Measurements from ENCODE around the gene PRPF40B.

The PRPF40B gene

GRCh38 chr12:49666176-49666575, 42.8 kb downstream of the PRPF40B start:
- Histone ChIP-seq H3K79me1 (ENCODE audit: low read length) (peaks cover 9% of the 10 kb centered on the region), H2AK5ac (ENCODE audit: low read length) (no peak overlapping the region), H3K4ac (ENCODE audit: low read depth, low read length) (no peak overlapping the region), H3K56ac (ENCODE audit: low read length) (no peak overlapping the region), H2BK15ac (replicated peaks; ENCODE audit: low read depth) (no peak overlapping the region), H3K79me2 (ENCODE audit: control insufficient read depth, insufficient read depth, low read length) (no peaks in the 10 kb centered on the region), H3K9ac (ENCODE audit: low read length) (no peak overlapping the region), H4K8ac (ENCODE audit: low read depth, low read length) (no peak overlapping the region), H3K18ac (ENCODE audit: low read length) (no peak overlapping the region), H3K4me3 (ENCODE audit: low read length) (no peak overlapping the region), H3K4me2 (ENCODE audit: low read length) (no peak overlapping the region), H3K27ac (ENCODE audit: low read depth, low read length) (no peak overlapping the region), H2BK120ac (ENCODE audit: low read depth, low read length) (no peak overlapping the region), H3K23ac (ENCODE audit: low read length) (no peak overlapping the region), H2BK5ac (ENCODE audit: low read length) (no peak overlapping the region), H3K36me3 (ENCODE audit: control insufficient read depth, insufficient read depth, low read length) (no peaks in the 10 kb centered on the region), H4K5ac (ENCODE audit: low read length) (no peak overlapping the region), H3K27me3 (ENCODE audit: insufficient read depth, low read length, poor library complexity) (no peaks in the 10 kb centered on the region), H3K4me1 (ENCODE audit: control insufficient read depth, low read depth, low read length) (peaks cover 15% of the 10 kb centered on the region)
- WGBS (ENCODE audit: extremely low coverage, insufficient coverage, low lambda C conversion rate) = no CpG with 5 or more reads among the region's 4 CpGs
- no peak for DNase-seq

- no peak for DNase-seq
- Histone ChIP-seq H3K79me2 (ENCODE audit: control insufficient read depth, insufficient read depth, low read length) (no peaks in the 10 kb centered on the region), H3K4me3 (ENCODE audit: low read length) (no peak overlapping the region), H4K8ac (ENCODE audit: low read depth, low read length) (no peak overlapping the region), H3K4ac (ENCODE audit: low read depth, low read length) (no peak overlapping the region), H2BK120ac (ENCODE audit: low read depth, low read length) (no peak overlapping the region), H3K18ac (ENCODE audit: low read length) (no peak overlapping the region), H3K23ac (ENCODE audit: low read length) (no peak overlapping the region), H3K27ac (ENCODE audit: low read depth, low read length) (no peak overlapping the region), H3K36me3 (ENCODE audit: control insufficient read depth, insufficient read depth, low read length) (no peaks in the 10 kb centered on the region), H2BK5ac (ENCODE audit: low read length) (no peak overlapping the region), H3K56ac (ENCODE audit: low read length) (no peak overlapping the region), H3K4me1 (ENCODE audit: control insufficient read depth, low read depth, low read length) (peaks cover 12% of the 10 kb centered on the region), H2BK15ac (replicated peaks; ENCODE audit: low read depth) (no peak overlapping the region), H2AK5ac (ENCODE audit: low read length) (no peak overlapping the region), H4K5ac (ENCODE audit: low read length) (no peak overlapping the region), H3K9ac (ENCODE audit: low read length) (no peak overlapping the region), H3K4me2 (ENCODE audit: low read length) (no peak overlapping the region), H3K27me3 (ENCODE audit: insufficient read depth, low read length, poor library complexity) (no peaks in the 10 kb centered on the region), H3K79me1 (ENCODE audit: low read length) (peaks cover 14% of the 10 kb centered on the region)
- WGBS (ENCODE audit: extremely low coverage, insufficient coverage, low lambda C conversion rate) = no CpG with 5 or more reads among the region's 2 CpGs
Measured at GRCh38 chr12:49667325-49668090, 44.1 kb downstream of the PRPF40B start.

GRCh38 chr12:49669796-49670195, 46.4 kb downstream of the PRPF40B start:
- H3K9ac ChIP-seq (ENCODE audit: low read length) = no peak overlapping the region
- WGBS (ENCODE audit: extremely low coverage, insufficient coverage, low lambda C conversion rate) = no CpG with 5 or more reads among the region's 4 CpGs
- H3K23ac ChIP-seq (ENCODE audit: low read length) = no peak overlapping the region
- no peaks in the 10 kb centered on the region for H3K36me3 ChIP-seq (ENCODE audit: control insufficient read depth, insufficient read depth, low read length)
- H3K4me1 ChIP-seq (ENCODE audit: control insufficient read depth, low read depth, low read length) = peaks cover 12% of the 10 kb centered on the region
- no peak overlapping the region for H2BK15ac ChIP-seq (replicated peaks; ENCODE audit: low read depth)
- H2AK5ac ChIP-seq (ENCODE audit: low read length) = no peak overlapping the region
- no peak overlapping the region for H2BK5ac ChIP-seq (ENCODE audit: low read length)
- H2BK120ac ChIP-seq (ENCODE audit: low read depth, low read length) = no peak overlapping the region
- peaks cover 4% of the 10 kb centered on the region for H3K79me2 ChIP-seq (ENCODE audit: control insufficient read depth, insufficient read depth, low read length)
- no peak overlapping the region for H3K4ac ChIP-seq (ENCODE audit: low read depth, low read length)
- DNase-seq = no peak
- peaks cover 22% of the 10 kb centered on the region for H3K79me1 ChIP-seq (ENCODE audit: low read length)
- no peak overlapping the region for H4K5ac ChIP-seq (ENCODE audit: low read length)
- H3K27me3 ChIP-seq (ENCODE audit: insufficient read depth, low read length, poor library complexity) = no peaks in the 10 kb centered on the region
- H3K27ac ChIP-seq (ENCODE audit: low read depth, low read length) = no peak overlapping the region
- H4K8ac ChIP-seq (ENCODE audit: low read depth, low read length) = no peak overlapping the region
- no peak overlapping the region for H3K4me3 ChIP-seq (ENCODE audit: low read length)
- H3K4me2 ChIP-seq (ENCODE audit: low read length) = no peak overlapping the region
- no peak overlapping the region for H3K56ac ChIP-seq (ENCODE audit: low read length)
- H3K18ac ChIP-seq (ENCODE audit: low read length) = no peak overlapping the region

- Histone ChIP-seq H2BK5ac (ENCODE audit: low read length) (no peak overlapping the region), H3K4me1 (ENCODE audit: control insufficient read depth, low read depth, low read length) (peaks cover 10% of the 10 kb centered on the region), H3K27me3 (ENCODE audit: insufficient read depth, low read length, poor library complexity) (no peaks in the 10 kb centered on the region), H4K8ac (ENCODE audit: low read depth, low read length) (no peak overlapping the region), H3K18ac (ENCODE audit: low read length) (no peak overlapping the region), H2BK120ac (ENCODE audit: low read depth, low read length) (no peak overlapping the region), H3K56ac (ENCODE audit: low read length) (no peak overlapping the region), H3K79me1 (ENCODE audit: low read length) (peaks cover 22% of the 10 kb centered on the region), H3K79me2 (ENCODE audit: control insufficient read depth, insufficient read depth, low read length) (peaks cover 4% of the 10 kb centered on the region), H3K36me3 (ENCODE audit: control insufficient read depth, insufficient read depth, low read length) (no peaks in the 10 kb centered on the region), H3K4me3 (ENCODE audit: low read length) (no peak overlapping the region), H2BK15ac (replicated peaks; ENCODE audit: low read depth) (no peak overlapping the region), H3K23ac (ENCODE audit: low read length) (peak overlapping the region; percentile 15), H4K5ac (ENCODE audit: low read length) (no peak overlapping the region), H3K27ac (ENCODE audit: low read depth, low read length) (no peak overlapping the region), H3K4ac (ENCODE audit: low read depth, low read length) (no peak overlapping the region), H2AK5ac (ENCODE audit: low read length) (no peak overlapping the region), H3K4me2 (ENCODE audit: low read length) (no peak overlapping the region), H3K9ac (ENCODE audit: low read length) (no peak overlapping the region)
- no CpG with 5 or more reads among the region's 5 CpGs for WGBS (ENCODE audit: extremely low coverage, insufficient coverage, low lambda C conversion rate)
- no peak for DNase-seq
Measured at GRCh38 chr12:49671031-49671765, 47.8 kb downstream of the PRPF40B start.

- peaks cover 22% of the 10 kb centered on the region for H3K79me1 ChIP-seq (ENCODE audit: low read length)
- H3K9ac ChIP-seq (ENCODE audit: low read length) = peak overlapping the region; percentile 31
- H3K4me2 ChIP-seq (ENCODE audit: low read length) = no peak overlapping the region
- no peak overlapping the region for H3K4me3 ChIP-seq (ENCODE audit: low read length)
- H3K27me3 ChIP-seq (ENCODE audit: insufficient read depth, low read length, poor library complexity) = no peaks in the 10 kb centered on the region
- no peak overlapping the region for H3K27ac ChIP-seq (ENCODE audit: low read depth, low read length)
- no peak overlapping the region for H2AK5ac ChIP-seq (ENCODE audit: low read length)
- H2BK5ac ChIP-seq (ENCODE audit: low read length) = peak overlapping the region; percentile 72
- H2BK120ac ChIP-seq (ENCODE audit: low read depth, low read length) = no peak overlapping the region
- H4K5ac ChIP-seq (ENCODE audit: low read length) = no peak overlapping the region
- no peaks in the 10 kb centered on the region for H3K36me3 ChIP-seq (ENCODE audit: control insufficient read depth, insufficient read depth, low read length)
- H3K56ac ChIP-seq (ENCODE audit: low read length) = peak overlapping the region; percentile 79
- no peak for DNase-seq
- WGBS (ENCODE audit: extremely low coverage, insufficient coverage, low lambda C conversion rate) = no CpG with 5 or more reads among the region's 5 CpGs
- H3K79me2 ChIP-seq (ENCODE audit: control insufficient read depth, insufficient read depth, low read length) = peaks cover 4% of the 10 kb centered on the region
- no peak overlapping the region for H2BK15ac ChIP-seq (replicated peaks; ENCODE audit: low read depth)
- H3K4me1 ChIP-seq (ENCODE audit: control insufficient read depth, low read depth, low read length) = peaks cover 10% of the 10 kb centered on the region
- no peak overlapping the region for H4K8ac ChIP-seq (ENCODE audit: low read depth, low read length)
- H3K4ac ChIP-seq (ENCODE audit: low read depth, low read length) = no peak overlapping the region
- H3K18ac ChIP-seq (ENCODE audit: low read length) = no peak overlapping the region
- peak overlapping the region; percentile 85 for H3K23ac ChIP-seq (ENCODE audit: low read length)
Measured at GRCh38 chr12:49672301-49673217, 49.2 kb downstream of the PRPF40B start.

Measured in mesendoderm (in vitro differentiated cells).